K562 (cell line): ENCODE data around the gene DNAJC8. TPM values are rescaled to one million over a fixed set of nuclear protein-coding genes. Genes with fewer than 3 reads are reported as not detected.

Experiments used
- BRD4 ChIP-seq: fragments of 200-600 bp; sonication (generic); IDR thresholded peaks from 2 replicates; pipeline ENCODE4 v1.6.1; 2017; ENCODE audit warnings: inconsistent platforms
- DMBX1 ChIP-seq: fragments of 250-450 bp; sonication (Bioruptor Pico); IDR thresholded peaks from 2 replicates; pipeline ENCODE4 v1.8.0; 2022; ENCODE audit warnings: inconsistent platforms, mild to moderate bottlenecking, moderate library complexity, borderline replicate concordance
- FOSL1 ChIP-seq: fragments of 200-800 bp; sonication (Bioruptor generic); conservative IDR thresholded peaks from 2 replicates; pipeline ENCODE4 v1.6.1; 2016; ENCODE audit warnings: missing genetic modification characterization, missing compliant biosample characterization
- HDAC1 ChIP-seq, 2 experiments: fragments of 450-650 bp; IDR thresholded peaks; 2 replicates each; pipeline ENCODE4 v1.6.1; 2016 to 2017; ENCODE audit warnings: inconsistent platforms in 1 of 2, mild to moderate bottlenecking in 1 of 2, moderate library complexity in 1 of 2
- NRF1 ChIP-seq, 2 experiments: fragments of 450-650 bp; IDR thresholded peaks in 1 of 2; conservative IDR thresholded peaks in 1 of 2; 2 replicates each; pipeline ENCODE4 v1.6.1; 2014; ENCODE audit warnings: mild to moderate bottlenecking in 2 of 2
- POLR2AphosphoS2 ChIP-seq: IDR thresholded peaks from 2 replicates; pipeline ENCODE4 v1.6.1; 2012; ENCODE audit warnings: low read length, improper control_type of control experiment
- RBM14 ChIP-seq: fragments of 200-400 bp; formaldehyde crosslinking; IDR thresholded peaks from 2 replicates; pipeline ENCODE4 v1.6.1; 2018; ENCODE audit warnings: low read depth, mild to moderate bottlenecking, low read length, moderate library complexity, borderline replicate concordance; ENCODE audit not compliant: insufficient read depth
- SMARCB1 ChIP-seq: IDR thresholded peaks from 2 replicates; pipeline ENCODE4 v1.6.1; 2011; ENCODE audit warnings: improper control_type of control experiment, low read depth; ENCODE audit not compliant: insufficient read length
- SREBF1 ChIP-seq: fragments of 150-350 bp; IDR thresholded peaks from 2 replicates; pipeline ENCODE4 v1.6.1; 2014; ENCODE audit warnings: antibody characterized with exemption, low read depth, low read length, borderline replicate concordance
- ZFX ChIP-seq: sonication (generic); formaldehyde crosslinking; IDR thresholded peaks from 2 replicates; pipeline ENCODE4 v1.8.0; 2022; ENCODE audit warnings: mild to moderate bottlenecking, missing genetic modification reagents, moderate library complexity
- polyA plus RNA-seq, 8 experiments: library from polyadenylated mRNA; depleted of rRNA in 4 of 8; stranded (reverse) in 5 of 8; unstranded in 3 of 8; fragments of >200 nt; fragmentation: Nextera tagmentation in 2 of 8; fragmentation: Illumina TruSeq in 1 of 8; extraction: Ambion mirVana in 2 of 8; extraction: Trizol in 1 of 8; gene quantifications; 2 replicates each; pipeline versions ENCODE4 v1.2.1 to v1.2.3, GENCODE V29; 2011 to 2014; ENCODE audit warnings: inconsistent platforms in 1 of 8, missing spikeins in 1 of 8
- total RNA-seq, 7 experiments: library from RNA; depleted of rRNA in 6 of 7; stranded (reverse); fragments of >200 nt in 6 of 7; fragmentation: Illumina TruSeq in 2 of 7; extraction: Trizol in 2 of 7; gene quantifications; 2 replicates each; pipeline versions ENCODE4 v1.2.1 to v1.2.3, GENCODE V29; 2011 to 2021; ENCODE audit warnings: low replicate concordance in 1 of 7
- TF ChIP-seq, protein P1 (sequence below): sonication (generic); formaldehyde crosslinking; IDR thresholded peaks from 2 replicates; pipeline ENCODE4 v1.8.1; 2023; ENCODE audit warnings: mild to moderate bottlenecking, missing genetic modification reagents, moderate library complexity
- TF ChIP-seq, protein P2 (sequence below): sonication (generic); formaldehyde crosslinking; IDR thresholded peaks from 2 replicates; pipeline ENCODE4 v1.8.0; 2022; ENCODE audit warnings: mild to moderate bottlenecking, missing genetic modification reagents
- TF ChIP-seq, protein P3 (sequence below): fragments of 450-650 bp; IDR thresholded peaks from 2 replicates; pipeline ENCODE4 v1.6.1; 2016; ENCODE audit warnings: missing biosample characterization, missing genetic modification characterization
- TF ChIP-seq, protein P4 (sequence below), 2 experiments: IDR thresholded peaks; 2 replicates each; pipeline ENCODE4 v1.6.1; 2012; ENCODE audit warnings: improper control_type of control experiment in 2 of 2, low read depth in 2 of 2, low read length in 2 of 2, borderline replicate concordance in 1 of 2
- TF ChIP-seq, protein P5 (sequence below): sonication (generic); IDR thresholded peaks from 2 replicates; pipeline ENCODE4 v1.6.1; 2016

The DNAJC8 gene
- total and polyA plus RNA-seq, 9 of the 15 experiments (the other 6 are each of a cell fraction or from before 2014, with no cell fraction given): 143 to 508 (median 209) TPM

DNA sequence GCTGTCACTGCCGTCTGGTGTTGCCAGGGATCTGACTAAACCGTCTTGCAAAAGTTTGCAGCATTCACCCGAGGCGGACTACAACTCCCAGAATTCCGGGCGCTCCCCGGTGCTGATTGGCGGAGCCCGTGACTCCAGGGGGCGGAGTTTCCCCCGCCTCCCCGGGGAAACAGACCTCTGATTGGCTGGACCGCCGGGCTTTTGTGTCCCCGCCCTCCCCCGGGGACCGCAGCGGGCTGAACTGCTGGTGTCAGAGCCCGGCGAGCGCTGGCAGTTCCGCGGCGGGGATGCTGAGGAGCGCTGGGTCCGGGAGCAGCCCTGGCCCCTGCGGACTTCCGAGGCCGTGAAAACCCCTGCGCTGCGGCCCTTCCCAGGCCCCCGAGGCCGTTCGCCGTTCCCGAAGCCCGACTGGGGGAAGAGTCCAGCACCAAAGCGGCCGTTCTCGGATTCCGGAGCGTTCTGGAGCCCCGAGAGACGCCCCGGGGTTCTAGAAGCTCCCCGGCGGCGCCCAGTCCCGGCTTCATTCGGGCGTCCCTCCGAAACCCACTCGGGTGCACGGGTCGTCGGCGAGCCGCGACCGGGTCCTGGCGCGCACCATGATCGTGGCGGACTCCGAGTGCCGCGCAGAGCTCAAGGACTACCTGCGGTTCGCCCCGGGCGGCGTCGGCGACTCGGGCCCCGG lies 26.6 kb upstream of the DNAJC8 start, which contains the start of gene SESN2 (continued):
- TF ChIP-seq RBM14 (no peak; the same call in 1 of the 2 replicates), ZFX (peak; percentile 86), FOSL1 (tag) (peak; percentile 97), DMBX1 (CRISPR knock-in tag) (0 out of 2 replicates have a peak, but pooled peaks have one; percentile 8), NRF1 (conservative IDR thresholded peaks at IDR 0.05 in 1 of 2, IDR thresholded peaks at IDR 0.05 in 1 of 2) (peak; percentile 46 to 60; a peak in 3 of 4 replicates), BRD4 (peak; percentile 33; the same call in 1 of the 2 replicates), HDAC1 (IDR thresholded peaks at IDR 0.05) (0 out of 4 replicates have a peak, but pooled peaks of 1 of the 2 experiments have one; percentile 31), SREBF1 (no peak), SMARCB1 (no peak), POLR2AphosphoS2 (peak; percentile 80; the same call in 1 of the 2 replicates)
- TF ChIP-seq, protein P1, sequence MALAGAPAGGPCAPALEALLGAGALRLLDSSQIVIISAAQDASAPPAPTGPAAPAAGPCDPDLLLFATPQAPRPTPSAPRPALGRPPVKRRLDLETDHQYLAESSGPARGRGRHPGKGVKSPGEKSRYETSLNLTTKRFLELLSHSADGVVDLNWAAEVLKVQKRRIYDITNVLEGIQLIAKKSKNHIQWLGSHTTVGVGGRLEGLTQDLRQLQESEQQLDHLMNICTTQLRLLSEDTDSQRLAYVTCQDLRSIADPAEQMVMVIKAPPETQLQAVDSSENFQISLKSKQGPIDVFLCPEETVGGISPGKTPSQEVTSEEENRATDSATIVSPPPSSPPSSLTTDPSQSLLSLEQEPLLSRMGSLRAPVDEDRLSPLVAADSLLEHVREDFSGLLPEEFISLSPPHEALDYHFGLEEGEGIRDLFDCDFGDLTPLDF (CRISPR knock-in tag): peak; percentile 82
- TF ChIP-seq, protein P2, sequence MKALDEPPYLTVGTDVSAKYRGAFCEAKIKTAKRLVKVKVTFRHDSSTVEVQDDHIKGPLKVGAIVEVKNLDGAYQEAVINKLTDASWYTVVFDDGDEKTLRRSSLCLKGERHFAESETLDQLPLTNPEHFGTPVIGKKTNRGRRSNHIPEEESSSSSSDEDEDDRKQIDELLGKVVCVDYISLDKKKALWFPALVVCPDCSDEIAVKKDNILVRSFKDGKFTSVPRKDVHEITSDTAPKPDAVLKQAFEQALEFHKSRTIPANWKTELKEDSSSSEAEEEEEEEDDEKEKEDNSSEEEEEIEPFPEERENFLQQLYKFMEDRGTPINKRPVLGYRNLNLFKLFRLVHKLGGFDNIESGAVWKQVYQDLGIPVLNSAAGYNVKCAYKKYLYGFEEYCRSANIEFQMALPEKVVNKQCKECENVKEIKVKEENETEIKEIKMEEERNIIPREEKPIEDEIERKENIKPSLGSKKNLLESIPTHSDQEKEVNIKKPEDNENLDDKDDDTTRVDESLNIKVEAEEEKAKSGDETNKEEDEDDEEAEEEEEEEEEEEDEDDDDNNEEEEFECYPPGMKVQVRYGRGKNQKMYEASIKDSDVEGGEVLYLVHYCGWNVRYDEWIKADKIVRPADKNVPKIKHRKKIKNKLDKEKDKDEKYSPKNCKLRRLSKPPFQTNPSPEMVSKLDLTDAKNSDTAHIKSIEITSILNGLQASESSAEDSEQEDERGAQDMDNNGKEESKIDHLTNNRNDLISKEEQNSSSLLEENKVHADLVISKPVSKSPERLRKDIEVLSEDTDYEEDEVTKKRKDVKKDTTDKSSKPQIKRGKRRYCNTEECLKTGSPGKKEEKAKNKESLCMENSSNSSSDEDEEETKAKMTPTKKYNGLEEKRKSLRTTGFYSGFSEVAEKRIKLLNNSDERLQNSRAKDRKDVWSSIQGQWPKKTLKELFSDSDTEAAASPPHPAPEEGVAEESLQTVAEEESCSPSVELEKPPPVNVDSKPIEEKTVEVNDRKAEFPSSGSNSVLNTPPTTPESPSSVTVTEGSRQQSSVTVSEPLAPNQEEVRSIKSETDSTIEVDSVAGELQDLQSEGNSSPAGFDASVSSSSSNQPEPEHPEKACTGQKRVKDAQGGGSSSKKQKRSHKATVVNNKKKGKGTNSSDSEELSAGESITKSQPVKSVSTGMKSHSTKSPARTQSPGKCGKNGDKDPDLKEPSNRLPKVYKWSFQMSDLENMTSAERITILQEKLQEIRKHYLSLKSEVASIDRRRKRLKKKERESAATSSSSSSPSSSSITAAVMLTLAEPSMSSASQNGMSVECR (CRISPR knock-in tag): peak; percentile 67
- TF ChIP-seq, protein P3, sequence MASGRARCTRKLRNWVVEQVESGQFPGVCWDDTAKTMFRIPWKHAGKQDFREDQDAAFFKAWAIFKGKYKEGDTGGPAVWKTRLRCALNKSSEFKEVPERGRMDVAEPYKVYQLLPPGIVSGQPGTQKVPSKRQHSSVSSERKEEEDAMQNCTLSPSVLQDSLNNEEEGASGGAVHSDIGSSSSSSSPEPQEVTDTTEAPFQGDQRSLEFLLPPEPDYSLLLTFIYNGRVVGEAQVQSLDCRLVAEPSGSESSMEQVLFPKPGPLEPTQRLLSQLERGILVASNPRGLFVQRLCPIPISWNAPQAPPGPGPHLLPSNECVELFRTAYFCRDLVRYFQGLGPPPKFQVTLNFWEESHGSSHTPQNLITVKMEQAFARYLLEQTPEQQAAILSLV: peak; percentile 87
- TF ChIP-seq, protein P4, sequence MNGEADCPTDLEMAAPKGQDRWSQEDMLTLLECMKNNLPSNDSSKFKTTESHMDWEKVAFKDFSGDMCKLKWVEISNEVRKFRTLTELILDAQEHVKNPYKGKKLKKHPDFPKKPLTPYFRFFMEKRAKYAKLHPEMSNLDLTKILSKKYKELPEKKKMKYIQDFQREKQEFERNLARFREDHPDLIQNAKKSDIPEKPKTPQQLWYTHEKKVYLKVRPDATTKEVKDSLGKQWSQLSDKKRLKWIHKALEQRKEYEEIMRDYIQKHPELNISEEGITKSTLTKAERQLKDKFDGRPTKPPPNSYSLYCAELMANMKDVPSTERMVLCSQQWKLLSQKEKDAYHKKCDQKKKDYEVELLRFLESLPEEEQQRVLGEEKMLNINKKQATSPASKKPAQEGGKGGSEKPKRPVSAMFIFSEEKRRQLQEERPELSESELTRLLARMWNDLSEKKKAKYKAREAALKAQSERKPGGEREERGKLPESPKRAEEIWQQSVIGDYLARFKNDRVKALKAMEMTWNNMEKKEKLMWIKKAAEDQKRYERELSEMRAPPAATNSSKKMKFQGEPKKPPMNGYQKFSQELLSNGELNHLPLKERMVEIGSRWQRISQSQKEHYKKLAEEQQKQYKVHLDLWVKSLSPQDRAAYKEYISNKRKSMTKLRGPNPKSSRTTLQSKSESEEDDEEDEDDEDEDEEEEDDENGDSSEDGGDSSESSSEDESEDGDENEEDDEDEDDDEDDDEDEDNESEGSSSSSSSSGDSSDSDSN (IDR thresholded peaks at IDR 0.05; ENCODE audit: borderline replicate concordance in 1 of 2, low read depth in 2 of 2, low read length in 2 of 2): peak; percentile 86 to 94
- TF ChIP-seq, protein P5, sequence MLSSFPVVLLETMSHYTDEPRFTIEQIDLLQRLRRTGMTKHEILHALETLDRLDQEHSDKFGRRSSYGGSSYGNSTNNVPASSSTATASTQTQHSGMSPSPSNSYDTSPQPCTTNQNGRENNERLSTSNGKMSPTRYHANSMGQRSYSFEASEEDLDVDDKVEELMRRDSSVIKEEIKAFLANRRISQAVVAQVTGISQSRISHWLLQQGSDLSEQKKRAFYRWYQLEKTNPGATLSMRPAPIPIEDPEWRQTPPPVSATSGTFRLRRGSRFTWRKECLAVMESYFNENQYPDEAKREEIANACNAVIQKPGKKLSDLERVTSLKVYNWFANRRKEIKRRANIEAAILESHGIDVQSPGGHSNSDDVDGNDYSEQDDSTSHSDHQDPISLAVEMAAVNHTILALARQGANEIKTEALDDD: peak; percentile 90; the same call in 1 of the 2 replicates
